Muscle layer of colon (tissue), 2 donors: ENCODE results near the gene CATSPERB.
"Not testable (repeated sequence)": the region's sequence is repeated elsewhere in the genome, so short reads cannot be mapped to it uniquely, and the experiment has no call there.

Experiments used
- H3K27ac ChIP-seq: one replicate; pipeline ENCODE4 v1.7.0; 2013; ENCODE audit warnings: low read depth, mild to moderate bottlenecking, low read length, moderate library complexity
- H3K27me3 ChIP-seq, 2 donors: one replicate each; pipeline ENCODE4 v1.7.0; 2013; ENCODE audit warnings: low read length in 2 of 2, mild to moderate bottlenecking in 2 of 2; ENCODE audit not compliant: insufficient read depth in 2 of 2, control insufficient read depth in 1 of 2
- H3K36me3 ChIP-seq: one replicate; pipeline ENCODE4 v1.7.0; 2013; ENCODE audit warnings: mild to moderate bottlenecking, low read length; ENCODE audit not compliant: insufficient read depth
- H3K4me1 ChIP-seq: one replicate; pipeline ENCODE4 v1.7.0; 2013; ENCODE audit warnings: mild to moderate bottlenecking, low read length; ENCODE audit not compliant: insufficient read depth
- H3K4me3 ChIP-seq, 2 donors: one replicate each; pipeline ENCODE4 v1.7.0; 2013; ENCODE audit warnings: low read length in 2 of 2, low read depth in 1 of 2, mild to moderate bottlenecking in 1 of 2, moderate library complexity in 1 of 2
- H3K9ac ChIP-seq: one replicate; pipeline ENCODE4 v1.7.0; 2013; ENCODE audit warnings: low read length
- H3K9me3 ChIP-seq: one replicate; pipeline ENCODE4 v1.7.0; 2013; ENCODE audit warnings: mild to moderate bottlenecking, low read length
- donor health status: abdominal sarcoma.
- donor health status: Adenocarcinoma of cecum.

CATSPERB gene

GRCh38 chr14:91750634-91751198 is 18.8 kb upstream of the CATSPERB start:
- Histone ChIP-seq H3K27me3 (no peaks in the 10 kb centered on the region), H3K4me1 (no peaks in the 10 kb centered on the region), H3K4me3 (no peak overlapping the region), H3K9ac (no peak overlapping the region), H3K36me3 (no peaks in the 10 kb centered on the region), H3K27ac (no peak overlapping the region), H3K9me3 (no peaks in the 10 kb centered on the region)

- no peak overlapping the region for H3K9ac ChIP-seq
- no peaks in the 10 kb centered on the region for H3K9me3 ChIP-seq
These were observed 18.0 kb upstream of the CATSPERB start for GRCh38 chr14:91749868-91750267.

GRCh38 chr14:91748049-91748448 is 16.2 kb upstream of the CATSPERB start:
- H3K4me1 ChIP-seq = no peaks in the 10 kb centered on the region
- H3K9me3 ChIP-seq = no peaks in the 10 kb centered on the region
- H3K36me3 ChIP-seq = no peaks in the 10 kb centered on the region
- H3K27ac ChIP-seq = no peak overlapping the region
- H3K27me3 ChIP-seq = no peaks in the 10 kb centered on the region
- no peak overlapping the region for H3K9ac ChIP-seq
- H3K4me3 ChIP-seq = no peak overlapping the region

More at GRCh38 chr14:91749868-91750267, 18.0 kb upstream of the CATSPERB start:
- H3K36me3 ChIP-seq = no peaks in the 10 kb centered on the region
- H3K27ac ChIP-seq = no peak overlapping the region
- H3K27me3 ChIP-seq = no peaks in the 10 kb centered on the region
- H3K4me1 ChIP-seq = no peaks in the 10 kb centered on the region
- no peak overlapping the region for H3K4me3 ChIP-seq

- Histone ChIP-seq H3K27ac (no peak overlapping the region), H3K9ac (no peak overlapping the region), H3K27me3 (no peaks in the 10 kb centered on the region), H3K36me3 (no peaks in the 10 kb centered on the region), H3K4me1 (no peaks in the 10 kb centered on the region), H3K4me3 (no peak overlapping the region), H3K9me3 (no peaks in the 10 kb centered on the region)
These were observed 13.5 kb upstream of the CATSPERB start for GRCh38 chr14:91745344-91745743.

- Histone ChIP-seq H3K4me3 (no peak overlapping the region), H3K36me3 (no peaks in the 10 kb centered on the region), H3K9ac (no peak overlapping the region), H3K27me3 (no peaks in the 10 kb centered on the region), H3K4me1 (no peaks in the 10 kb centered on the region), H3K27ac (no peak overlapping the region), H3K9me3 (no peaks in the 10 kb centered on the region)
These were observed 12.2 kb upstream of the CATSPERB start for GRCh38 chr14:91744068-91744480.

- H3K4me1 ChIP-seq = no peaks in the 10 kb centered on the region
- H3K4me3 ChIP-seq = no peak overlapping the region
- H3K27me3 ChIP-seq = no peaks in the 10 kb centered on the region
- H3K36me3 ChIP-seq = no peaks in the 10 kb centered on the region
- no peak overlapping the region for H3K27ac ChIP-seq
- H3K9me3 ChIP-seq = no peaks in the 10 kb centered on the region
- H3K9ac ChIP-seq = no peak overlapping the region
These were observed 11.4 kb upstream of the CATSPERB start for GRCh38 chr14:91743305-91743653.

GRCh38 chr14:91742621-91743304 is 10.9 kb upstream of the CATSPERB start:
- Histone ChIP-seq H3K36me3 (no peaks in the 10 kb centered on the region), H3K4me1 (no peaks in the 10 kb centered on the region), H3K4me3 (no peak overlapping the region), H3K27ac (no peak overlapping the region), H3K9ac (no peak overlapping the region), H3K27me3 (no peaks in the 10 kb centered on the region), H3K9me3 (no peaks in the 10 kb centered on the region)

GRCh38 chr14:91739867-91740266 is 8.0 kb upstream of the CATSPERB start:
- H3K9ac ChIP-seq, H3K36me3 ChIP-seq, H3K27me3 ChIP-seq, H3K4me3 ChIP-seq, H3K9me3 ChIP-seq, H3K27ac ChIP-seq, H3K4me1 ChIP-seq: not testable (repeated sequence)

- H3K4me1 ChIP-seq = no peaks in the 10 kb centered on the region
- H3K27ac ChIP-seq = no peak overlapping the region
- H3K9ac ChIP-seq = no peak overlapping the region
- no peaks in the 10 kb centered on the region for H3K9me3 ChIP-seq
- H3K36me3 ChIP-seq = no peaks in the 10 kb centered on the region
- H3K4me3 ChIP-seq = no peak overlapping the region
- H3K27me3 ChIP-seq = no peaks in the 10 kb centered on the region
These were observed 5.7 kb upstream of the CATSPERB start for GRCh38 chr14:91737619-91738018.

- no peak overlapping the region for H3K4me3 ChIP-seq
- no peak overlapping the region for H3K9ac ChIP-seq
- H3K27me3 ChIP-seq = no peaks in the 10 kb centered on the region
- no peak overlapping the region for H3K27ac ChIP-seq
- no peaks in the 10 kb centered on the region for H3K9me3 ChIP-seq
- H3K4me1 ChIP-seq = no peaks in the 10 kb centered on the region
- no peaks in the 10 kb centered on the region for H3K36me3 ChIP-seq
These were observed 1.1 kb upstream of the CATSPERB start for GRCh38 chr14:91732859-91733477.

- no peaks in the 10 kb centered on the region for H3K27me3 ChIP-seq
- H3K4me1 ChIP-seq = no peaks in the 10 kb centered on the region
- no peaks in the 10 kb centered on the region for H3K36me3 ChIP-seq
- H3K27ac ChIP-seq = no peak overlapping the region
- H3K4me3 ChIP-seq = no peak overlapping the region
- no peaks in the 10 kb centered on the region for H3K9me3 ChIP-seq
- H3K9ac ChIP-seq = no peak overlapping the region
These were observed 553 bp upstream of the CATSPERB start for GRCh38 chr14:91732439-91732838.

GRCh38 chr14:91731018-91731417 is 868 bp downstream of the CATSPERB start:
- Histone ChIP-seq H3K9me3 (no peaks in the 10 kb centered on the region), H3K9ac (no peak overlapping the region), H3K36me3 (no peaks in the 10 kb centered on the region), H3K27me3 (no peaks in the 10 kb centered on the region), H3K4me1 (no peaks in the 10 kb centered on the region), H3K27ac (no peak overlapping the region), H3K4me3 (no peak overlapping the region)
